GM04504 (cell line): ENCODE measurements around the gene IGFBP2.

Experiments
- DNase-seq: peaks from one replicate; pipeline ENCODE4 v3.0.0-alpha.2; 2012; ENCODE audit warnings: low read depth

Gene IGFBP2

DNA sequence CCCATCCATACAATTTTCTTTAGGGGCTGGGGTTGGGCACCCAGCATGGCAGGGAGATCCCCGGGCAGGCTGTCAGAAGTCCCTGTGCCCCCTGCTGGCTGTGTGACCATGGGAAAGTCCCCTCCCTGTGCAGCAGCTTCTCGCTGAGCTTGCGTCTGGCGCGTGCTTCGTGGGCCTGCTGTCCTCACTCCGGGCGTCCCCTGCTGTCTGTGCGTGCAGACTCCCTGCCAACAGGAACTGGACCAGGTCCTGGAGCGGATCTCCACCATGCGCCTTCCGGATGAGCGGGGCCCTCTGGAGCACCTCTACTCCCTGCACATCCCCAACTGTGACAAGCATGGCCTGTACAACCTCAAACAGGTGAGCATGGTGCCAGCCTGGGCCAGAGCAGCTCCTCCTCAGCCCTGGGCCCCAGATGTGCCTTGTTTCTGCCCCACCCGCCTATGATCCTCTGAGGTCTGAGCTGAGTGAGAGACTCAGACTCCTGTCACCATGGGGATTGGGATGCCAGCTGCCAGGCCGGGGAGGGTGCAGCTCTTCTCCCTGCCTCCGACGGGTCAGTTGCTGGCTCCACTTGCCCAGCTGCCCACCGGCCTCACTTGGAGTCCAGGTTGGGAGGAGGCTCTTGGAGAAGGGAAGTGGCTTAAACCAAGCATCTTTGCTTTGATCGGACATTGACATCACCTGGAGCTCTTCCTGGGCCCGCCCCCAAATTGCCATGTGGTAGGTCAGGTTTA, 28.6 kb downstream of the IGFBP2 start:
- DNase-seq = peak; percentile 29

DNA sequence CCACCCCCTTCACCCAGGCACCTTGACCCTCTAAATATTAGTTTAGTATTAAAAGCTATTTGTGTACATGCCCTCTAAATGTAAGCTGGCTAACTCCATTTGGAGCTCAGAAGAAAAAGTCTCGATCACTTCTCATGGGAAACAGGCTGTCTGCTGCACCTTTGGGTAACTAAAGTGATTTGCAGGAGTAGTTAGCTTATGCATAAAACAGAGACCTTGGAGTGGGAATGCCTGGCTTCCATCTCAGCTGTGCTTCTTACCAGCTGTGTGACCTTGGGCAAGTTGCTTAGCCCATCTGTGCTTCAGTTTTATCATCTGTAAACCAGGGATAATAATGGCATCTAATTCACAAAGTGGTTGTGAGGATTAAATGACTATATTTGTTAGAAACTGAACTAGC, 29.9 kb downstream of the IGFBP2 start:
- no peak for DNase-seq

DNA sequence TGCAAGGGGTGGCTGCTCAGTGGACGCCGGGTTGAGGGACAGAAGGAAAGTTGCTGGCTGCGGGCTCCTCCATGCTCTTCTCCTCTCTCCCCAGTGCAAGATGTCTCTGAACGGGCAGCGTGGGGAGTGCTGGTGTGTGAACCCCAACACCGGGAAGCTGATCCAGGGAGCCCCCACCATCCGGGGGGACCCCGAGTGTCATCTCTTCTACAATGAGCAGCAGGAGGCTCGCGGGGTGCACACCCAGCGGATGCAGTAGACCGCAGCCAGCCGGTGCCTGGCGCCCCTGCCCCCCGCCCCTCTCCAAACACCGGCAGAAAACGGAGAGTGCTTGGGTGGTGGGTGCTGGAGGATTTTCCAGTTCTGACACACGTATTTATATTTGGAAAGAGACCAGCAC, 30.6 kb downstream of the IGFBP2 start:
- DNase-seq = no peak

DNA sequence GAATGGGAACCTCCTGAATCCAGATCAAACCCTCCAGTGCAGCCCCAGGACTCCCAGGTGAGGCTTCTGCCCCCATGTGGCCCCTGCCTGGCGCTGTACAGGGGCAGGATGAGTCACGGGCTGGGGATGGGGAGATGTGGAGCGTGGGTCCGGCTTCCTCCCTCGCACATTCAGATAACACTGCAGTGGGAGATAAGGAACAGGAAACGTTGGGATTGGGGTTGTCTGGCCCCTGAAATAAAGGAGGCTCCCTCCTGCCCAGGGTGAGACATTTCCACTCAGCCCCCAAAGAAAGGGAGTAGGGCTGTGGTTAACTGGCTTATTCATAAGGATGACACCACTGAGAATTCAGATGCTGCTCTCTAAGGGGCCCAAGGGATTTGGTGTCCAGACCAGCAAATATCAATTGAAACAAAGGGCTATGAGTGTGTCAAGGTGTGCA, 31.4 kb downstream of the IGFBP2 start:
- no peak for DNase-seq

DNA sequence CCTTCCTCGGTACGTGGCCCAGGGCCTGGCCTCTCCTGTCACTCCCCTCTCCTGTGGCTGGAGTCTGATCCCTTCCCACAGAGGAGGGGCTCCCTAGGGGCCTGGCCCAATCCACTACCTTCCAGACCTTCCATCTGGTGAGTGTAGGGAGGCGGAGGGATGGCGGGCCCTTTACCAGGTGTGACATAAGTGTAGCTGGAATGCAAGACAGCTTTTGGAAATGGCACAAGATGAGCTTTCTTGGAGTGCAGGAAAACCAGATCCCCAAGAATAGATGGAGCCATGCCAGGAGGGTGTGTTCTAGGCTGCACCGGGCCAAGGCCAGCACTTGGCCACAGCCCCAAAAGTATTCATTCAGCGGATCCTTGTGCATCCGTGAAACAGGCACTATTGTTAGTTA, 32.0 kb downstream of the IGFBP2 start:
- DNase-seq = no peak

DNA sequence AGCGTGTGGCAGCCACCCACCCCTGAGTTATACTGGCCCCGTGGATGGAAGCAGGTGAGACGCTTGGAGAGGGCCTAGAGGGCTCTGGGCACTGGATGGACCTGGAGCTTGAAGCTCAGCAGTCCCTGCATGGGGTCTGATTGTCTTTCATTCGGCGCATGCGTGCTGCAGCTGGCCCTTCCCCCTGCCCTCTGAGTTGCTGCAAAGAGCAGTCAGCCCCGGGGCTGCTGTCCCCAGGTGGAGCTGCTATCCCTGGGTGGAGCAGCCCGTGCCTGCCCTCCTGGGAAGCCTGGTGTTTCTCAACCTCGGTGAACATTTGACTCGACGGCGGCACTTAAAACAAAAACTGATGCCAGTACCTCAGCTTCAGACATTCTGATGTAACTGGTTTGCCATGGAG, 32.5 kb downstream of the IGFBP2 start:
- no peak for DNase-seq

DNA sequence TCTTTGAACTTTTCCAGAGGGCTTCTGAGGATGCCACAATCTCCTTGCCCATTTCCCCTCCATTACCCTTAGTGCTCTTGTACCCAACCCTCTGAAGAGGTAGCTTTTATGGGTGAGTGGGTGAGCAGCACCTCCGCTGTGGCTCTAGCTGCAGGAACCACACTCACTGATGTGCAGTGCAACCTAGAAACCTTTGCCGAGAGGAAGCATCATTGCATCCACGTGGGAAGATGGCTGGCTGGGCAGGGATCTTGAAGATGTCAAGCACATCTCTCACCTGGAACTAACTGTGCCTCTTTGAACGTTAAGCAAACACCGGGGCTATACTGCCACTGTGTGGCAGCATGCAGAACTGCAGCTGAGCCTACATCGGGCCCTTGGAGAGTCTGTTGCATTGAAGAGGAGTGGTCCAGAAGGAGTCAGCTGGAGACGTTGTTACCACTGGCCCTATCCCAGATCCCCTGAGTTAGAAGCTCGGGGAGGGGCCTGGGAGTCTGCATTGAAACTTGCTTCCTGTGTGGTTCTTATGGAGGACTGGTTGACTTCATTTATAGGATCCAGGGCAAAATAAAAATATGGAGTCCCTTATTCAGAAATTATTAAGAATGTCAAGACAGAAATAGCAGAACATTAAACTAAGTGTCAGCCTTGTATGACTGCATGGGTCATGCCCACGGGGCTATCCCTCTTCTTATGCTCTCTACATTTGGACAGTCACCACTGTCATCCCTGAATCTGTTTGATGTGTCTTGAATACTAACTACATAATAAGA, 33.4 kb downstream of the IGFBP2 start:
- no peak for DNase-seq

DNA sequence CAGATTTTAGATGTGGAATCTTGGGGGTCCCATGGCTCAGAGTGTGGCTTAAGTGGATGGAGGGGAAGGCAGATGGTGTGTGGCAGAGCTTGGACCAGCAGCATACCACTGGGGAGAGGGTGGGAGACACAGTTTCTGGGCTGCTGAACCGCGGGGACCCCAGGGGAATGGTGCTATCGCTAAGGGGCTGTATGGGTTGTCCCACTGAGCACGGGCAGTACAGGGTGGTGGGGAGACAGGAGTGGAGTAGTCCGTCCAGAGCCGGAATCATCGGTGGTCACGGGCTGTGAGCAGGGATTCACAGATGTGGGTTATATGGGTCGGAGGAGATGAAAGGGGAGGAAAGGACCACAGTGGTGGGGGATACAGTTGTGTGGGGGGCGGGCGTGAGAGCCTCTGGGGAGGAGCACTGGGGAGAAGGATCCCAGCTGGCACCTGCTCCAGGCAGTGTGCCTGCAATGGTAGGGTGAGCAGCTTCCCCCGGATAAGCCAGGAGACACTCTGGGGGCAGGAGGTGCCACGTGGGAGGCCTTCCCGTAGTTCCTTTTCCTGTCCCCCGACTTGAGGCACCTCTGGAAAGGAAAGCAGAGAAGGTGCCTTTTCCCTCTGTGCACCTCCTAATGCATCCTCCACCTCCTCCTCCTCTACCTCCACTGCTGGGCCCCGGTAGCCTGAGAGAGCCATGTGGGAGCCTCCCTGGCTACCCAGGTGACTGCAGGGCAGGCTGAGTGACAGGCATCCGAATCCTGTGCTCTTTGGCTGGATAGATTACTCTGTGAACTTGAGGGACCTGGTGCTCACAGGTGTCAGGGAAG, 37.3 kb downstream of the IGFBP2 start:
- no peak for DNase-seq

DNA sequence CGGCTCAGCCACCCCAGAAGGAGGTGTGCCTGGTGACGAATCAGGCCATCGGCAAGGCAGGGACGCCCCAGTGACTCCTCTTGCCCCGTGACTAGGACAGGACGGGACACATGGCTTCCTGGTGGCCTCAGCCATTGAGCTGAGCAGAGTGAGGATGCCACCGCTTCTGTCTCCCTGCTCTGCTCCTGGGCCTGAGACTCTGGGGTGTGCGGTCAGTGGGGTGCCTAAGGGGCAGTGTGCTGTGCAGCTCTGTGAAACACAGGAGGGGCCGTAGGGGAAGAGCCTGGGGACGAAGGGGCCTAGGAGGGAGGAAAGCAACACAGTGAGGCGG, 37.8 kb downstream of the IGFBP2 start:
- DNase-seq = no peak

DNA sequence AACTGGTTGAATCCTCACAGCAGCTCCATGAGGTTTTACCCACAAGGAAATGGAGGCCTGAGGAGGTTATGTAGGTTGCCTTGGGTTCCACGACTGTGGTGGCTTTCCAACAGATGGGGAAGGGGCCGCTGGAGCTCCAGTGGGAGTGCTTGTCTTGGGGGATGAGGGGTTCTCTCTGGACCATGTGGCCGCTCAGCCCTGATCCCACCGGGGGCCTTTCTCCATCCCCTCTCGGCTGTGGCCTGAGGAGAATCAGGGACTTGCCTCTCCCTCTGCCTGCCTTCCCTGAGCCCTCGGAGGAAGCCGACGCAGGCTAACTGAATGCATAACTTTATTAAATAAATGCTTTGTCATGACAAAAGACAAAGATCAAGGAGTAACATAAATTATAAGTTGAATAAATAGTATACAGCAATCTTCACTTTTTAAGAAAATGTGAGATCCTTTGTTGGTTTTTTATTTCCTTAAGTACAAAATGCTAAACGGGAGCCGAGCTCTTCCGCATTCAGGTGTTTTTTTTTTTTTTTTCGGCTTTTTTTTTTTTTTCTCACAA, 38.6 kb downstream of the IGFBP2 start:
- no peak for DNase-seq

DNA sequence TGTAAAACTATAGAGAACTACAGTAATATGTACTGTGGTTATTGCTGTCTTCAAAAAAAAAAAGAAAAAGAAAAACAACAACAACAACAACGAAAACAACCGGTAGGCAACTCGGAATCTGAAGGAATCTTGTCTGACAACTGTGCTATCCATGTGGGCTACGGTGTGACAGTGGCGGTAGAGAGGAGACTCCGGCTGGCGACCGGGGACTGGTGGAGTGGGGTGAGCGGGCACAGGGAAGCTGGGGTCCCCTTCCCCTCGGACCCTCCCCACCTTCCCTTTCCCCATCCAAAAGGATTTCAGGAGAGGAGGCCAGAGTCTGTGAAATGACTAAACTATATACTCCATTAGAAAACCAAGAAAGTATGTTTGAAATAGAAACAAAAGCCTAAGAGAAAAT, 39.2 kb downstream of the IGFBP2 start:
- no peak for DNase-seq

DNA sequence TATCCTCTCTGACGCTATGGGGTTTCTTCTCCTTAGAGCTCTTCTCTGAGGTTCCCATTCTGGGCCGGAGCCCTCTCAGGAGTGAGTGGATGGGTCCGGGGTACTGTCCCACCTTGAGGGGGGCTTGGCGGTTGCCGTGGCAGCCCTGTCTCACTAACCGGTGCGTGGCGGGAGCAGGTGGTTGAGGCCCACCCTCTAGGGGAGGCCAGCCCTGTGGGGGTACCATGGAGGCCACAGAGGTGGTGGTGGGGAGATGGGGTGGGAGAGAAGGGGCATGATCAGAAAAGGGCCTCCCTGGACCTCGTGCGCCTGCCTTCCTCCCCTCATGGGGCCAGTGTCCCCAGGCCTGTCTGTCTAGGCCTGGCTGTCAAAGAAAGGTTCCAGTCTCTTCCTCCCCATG, 39.8 kb downstream of the IGFBP2 start:
- no peak for DNase-seq

DNA sequence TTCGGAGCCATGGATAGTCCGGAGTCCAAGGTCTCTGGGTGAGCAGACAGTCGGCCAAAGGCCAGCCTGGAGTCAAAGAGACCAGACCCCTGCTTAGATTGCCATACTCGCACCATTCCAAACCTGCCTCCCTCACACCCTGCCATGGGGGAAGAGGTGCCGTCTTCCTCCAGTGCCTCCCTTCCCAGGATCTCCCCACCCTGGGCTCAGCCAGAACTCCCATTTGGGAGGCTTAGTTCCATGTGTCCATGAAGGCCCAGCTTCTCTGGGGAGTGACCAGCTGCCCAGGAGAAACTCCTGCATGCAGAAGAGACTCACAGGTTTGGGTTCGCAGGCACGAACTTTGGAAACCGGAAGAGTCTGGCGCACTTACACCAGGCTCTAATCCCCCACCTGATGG, 40.4 kb downstream of the IGFBP2 start:
- DNase-seq = no peak

DNA sequence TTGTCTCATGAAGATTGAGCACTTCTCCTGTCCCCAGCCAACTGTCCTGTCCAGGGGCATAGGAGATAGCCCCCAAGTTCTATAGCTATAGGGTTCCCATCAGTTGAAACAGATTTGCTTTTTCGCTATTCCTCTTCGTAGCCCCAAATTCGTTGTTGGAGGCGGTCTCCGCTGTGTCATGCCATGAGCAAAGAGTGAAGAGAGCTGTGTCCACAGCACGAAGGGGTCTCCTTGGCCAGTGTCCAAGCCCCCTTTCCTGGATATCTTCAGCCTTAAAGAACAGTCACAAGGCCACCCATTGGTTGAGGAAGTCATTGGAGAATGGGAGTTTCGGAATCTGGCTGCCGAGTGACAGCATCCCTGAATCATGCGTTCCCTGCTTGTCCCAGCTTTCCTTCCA, 41.2 kb downstream of the IGFBP2 start:
- no peak for DNase-seq

DNA sequence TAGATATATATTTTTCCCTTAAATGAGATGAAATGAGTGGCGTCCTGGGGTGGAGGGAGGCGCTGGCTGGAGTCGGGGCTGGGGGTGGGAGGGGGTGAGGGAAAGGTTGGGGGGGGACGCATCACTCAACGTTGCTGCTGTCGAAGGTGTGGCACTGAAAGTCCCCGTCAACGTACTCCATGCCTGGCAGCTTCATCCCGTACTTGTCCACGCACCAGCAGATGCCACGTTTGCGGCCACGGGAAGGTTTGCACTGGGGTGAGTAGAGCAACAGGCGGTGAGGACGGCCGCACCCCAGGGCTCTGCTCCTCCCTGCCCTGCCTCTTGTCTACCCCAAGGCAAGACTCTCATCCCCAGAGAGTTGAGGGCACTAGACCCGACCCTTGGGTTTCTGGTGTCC, 43.4 kb downstream of the IGFBP2 start:
- DNase-seq = no peak

DNA sequence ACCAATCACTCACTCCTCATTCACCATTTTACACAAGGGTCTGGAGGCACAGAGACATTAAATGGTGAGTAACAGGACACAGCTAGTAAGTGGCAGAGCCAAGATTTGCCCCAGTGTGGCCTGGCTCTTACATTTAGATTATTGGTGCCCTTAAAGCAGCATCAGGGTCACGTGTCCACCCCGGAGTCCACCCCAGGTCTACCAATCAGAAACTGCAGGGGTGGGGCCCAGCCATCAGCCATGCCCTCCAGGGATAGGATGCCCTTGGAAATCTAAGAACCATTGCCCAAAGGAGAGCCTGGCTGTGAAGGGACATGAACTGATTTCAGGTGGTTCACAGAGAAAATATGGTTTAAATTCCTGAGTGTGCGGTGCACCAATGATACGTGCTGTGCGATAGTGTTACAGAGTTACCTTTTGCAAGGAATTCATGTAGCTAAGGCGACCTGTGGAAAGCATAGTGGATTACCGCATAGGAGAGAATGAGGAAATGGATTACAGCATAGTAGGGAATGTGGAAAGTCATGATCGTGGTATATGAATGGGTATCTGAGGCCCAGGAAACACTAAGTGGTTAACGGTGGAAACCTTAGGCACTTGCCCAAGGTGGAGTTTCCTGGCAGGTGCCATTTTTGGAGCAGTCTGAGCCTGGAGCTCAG, 44.3 kb downstream of the IGFBP2 start:
- DNase-seq = no peak

DNA sequence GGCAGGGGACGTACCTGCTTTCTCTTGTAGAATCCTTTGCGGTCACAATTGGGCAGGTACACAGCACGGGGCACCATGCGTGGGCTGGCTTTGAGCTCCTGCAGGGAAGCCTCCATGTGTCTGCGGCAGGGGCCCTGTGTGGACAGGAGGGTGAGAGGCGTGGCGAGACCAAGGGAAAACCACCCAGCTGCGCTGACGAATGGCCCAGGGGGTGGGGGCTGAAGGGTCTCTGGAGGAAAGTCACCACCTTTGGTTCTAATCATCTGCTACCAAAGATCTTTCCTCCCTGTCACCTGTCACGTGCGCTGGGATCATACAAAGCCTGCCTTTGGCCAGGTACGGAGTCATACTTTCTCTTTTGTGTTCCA, 44.9 kb downstream of the IGFBP2 start:
- no peak for DNase-seq

DNA sequence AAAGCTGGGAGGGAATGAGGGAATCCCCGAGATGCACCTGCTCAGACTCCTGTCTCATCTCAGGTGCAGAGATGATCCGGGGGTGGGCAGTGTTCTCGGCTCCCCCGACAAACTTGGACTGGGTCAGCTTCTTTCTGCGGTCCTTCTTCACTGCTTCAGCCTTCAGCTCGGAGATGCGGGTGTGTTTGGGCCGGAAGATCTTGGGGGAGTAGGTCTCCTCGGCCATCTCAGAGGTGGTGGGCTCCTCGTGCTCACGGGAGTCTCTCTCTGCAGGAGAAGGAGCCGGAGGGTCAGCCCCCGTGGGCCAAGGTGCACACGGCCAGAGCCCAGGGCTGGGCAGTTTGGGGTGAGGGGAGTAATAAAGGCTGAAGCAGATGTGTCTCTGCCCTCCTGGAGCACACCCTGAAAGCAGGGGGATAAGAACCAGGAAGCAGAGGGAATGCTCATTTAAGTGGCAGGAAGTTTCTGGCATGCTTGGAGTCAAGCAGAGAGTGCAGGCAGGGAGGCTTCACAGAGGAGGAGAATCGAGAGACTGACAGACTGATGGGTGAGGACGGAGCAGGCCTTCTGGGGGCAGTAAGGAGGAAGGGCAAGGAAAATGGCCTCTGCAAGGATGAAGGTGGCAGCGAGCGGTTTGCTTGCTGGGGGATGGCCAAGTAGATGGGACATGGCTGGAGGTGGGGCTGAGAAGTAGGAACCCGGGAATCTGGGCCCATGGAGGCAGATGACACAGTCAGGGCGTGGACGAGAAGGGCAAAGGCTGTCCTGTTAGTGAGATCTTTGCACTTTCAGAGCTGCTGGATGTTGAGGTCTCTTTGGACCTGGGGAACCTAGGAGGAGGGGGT, 45.8 kb downstream of the IGFBP2 start:
- DNase-seq = no peak

DNA sequence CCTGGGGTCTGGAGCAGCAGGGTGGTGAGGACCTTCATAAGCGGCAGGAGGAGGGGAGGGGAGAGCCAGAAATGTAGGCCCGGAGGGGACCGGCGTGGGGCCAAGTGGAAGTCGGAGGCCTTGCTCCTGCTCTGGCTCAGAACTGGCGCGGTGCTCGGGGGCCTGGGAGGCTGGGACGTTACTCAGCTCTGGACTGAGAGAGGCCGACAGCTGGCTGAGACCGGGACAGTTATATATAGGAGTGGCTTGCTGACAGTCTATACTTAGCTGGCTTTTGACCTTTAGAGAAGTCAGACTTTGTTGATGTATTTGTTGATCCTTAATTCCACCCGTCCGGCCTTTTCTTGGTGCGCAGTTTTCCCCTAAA, 46.4 kb downstream of the IGFBP2 start:
- no peak for DNase-seq

DNA sequence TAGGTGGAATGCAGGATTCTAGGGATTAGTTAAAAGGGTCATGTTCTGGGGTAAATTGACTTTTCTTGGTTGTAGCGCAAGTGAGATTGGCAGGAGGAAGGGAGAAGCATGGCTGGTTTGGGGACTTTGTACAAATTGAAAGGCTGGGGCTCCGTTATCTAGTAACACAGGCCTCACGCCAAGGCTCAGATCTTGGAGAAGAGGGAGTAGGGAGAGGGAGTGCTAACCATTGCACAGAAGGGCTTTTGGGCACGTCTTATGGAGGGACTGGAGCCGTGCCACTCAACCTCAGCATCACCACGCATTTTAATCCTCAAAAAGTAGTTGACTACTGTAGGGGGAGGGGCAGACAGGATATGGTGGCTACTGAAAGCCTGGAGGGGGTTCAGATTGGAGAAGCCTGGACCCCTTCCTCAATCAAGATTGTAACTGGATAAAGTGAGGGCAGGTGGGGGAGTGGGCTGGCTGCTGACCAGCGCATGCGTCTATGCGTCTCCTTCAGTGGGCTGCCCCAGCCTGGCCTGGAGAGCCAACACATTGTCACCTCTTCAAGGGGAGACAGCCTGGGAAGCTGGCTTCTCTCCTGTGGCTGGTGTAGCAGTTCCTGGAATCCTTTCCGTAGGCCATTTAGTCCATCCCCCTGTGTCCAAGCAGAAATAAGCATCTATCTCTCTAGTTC, 47.9 kb downstream of the IGFBP2 start:
- no peak for DNase-seq

DNA sequence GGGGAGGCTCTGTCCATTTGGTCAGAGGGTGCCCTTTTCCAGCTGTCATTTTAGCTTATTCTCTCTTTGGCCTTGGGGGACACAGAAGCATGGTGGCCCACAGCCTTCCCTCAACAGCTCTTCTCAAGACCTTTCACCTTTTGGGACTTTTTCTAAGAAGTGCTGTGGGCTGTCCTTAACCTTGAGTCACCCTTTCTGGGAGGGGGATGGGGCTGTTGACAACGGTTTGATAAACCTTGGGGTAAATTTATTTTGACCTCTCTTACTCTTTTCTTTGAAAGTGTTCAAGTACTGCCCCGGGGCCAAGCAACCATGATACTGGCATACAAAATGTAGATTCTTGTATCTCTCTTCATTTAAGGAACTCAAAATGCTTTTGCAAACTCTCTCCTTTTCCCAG, 48.5 kb downstream of the IGFBP2 start:
- DNase-seq = no peak
